HCT116 (cell line): ENCODE results near the gene FAM228B.

Source experiments
- CTCF ChIP-seq, 3 experiments: fragments of 200-600 bp in 1 of 3; sonication (generic) in 1 of 3; IDR thresholded peaks in 2 of 3; conservative IDR thresholded peaks in 1 of 3; 2 replicates each; pipeline ENCODE4 v1.5.1; 2012 to 2017; ENCODE audit warnings: low read depth in 2 of 3, low read length in 2 of 3, antibody characterized with exemption in 1 of 3, borderline replicate concordance in 1 of 3, control low read depth in 1 of 3, mild to moderate bottlenecking in 1 of 3, mixed read lengths in 1 of 3, mixed run types in 1 of 3, moderate library complexity in 1 of 3; ENCODE audit not compliant: insufficient read depth in 1 of 3
- JUND ChIP-seq: IDR thresholded peaks from 2 replicates; pipeline ENCODE4 v1.6.1; 2012
- MAX ChIP-seq: IDR thresholded peaks from 2 replicates; pipeline ENCODE4 v1.6.1; 2012
- POLR2A ChIP-seq: IDR thresholded peaks from 2 replicates; pipeline ENCODE4 v1.7.0; 2011; ENCODE audit warnings: borderline replicate concordance; ENCODE audit not compliant: insufficient read depth, insufficient read length; ENCODE audit errors: extremely low read depth
- SP1 ChIP-seq: IDR thresholded peaks from 2 replicates; pipeline ENCODE4 v1.6.1; 2012; ENCODE audit warnings: low read depth

- TF ChIP-seq MAX (no peak), CTCF (IDR thresholded peaks at IDR 0.05 in 2 of 3, conservative IDR thresholded peaks at IDR 0.05 in 1 of 3; ENCODE audit: borderline replicate concordance in 1 of 3, insufficient read depth in 1 of 3, low read depth in 2 of 3, low read length in 2 of 3) (no peak), POLR2A (no peak), SP1 (no peak), JUND (no peak)
These were observed 67.2 kb downstream of the FAM228B start for GRCh38 chr2:24190503-24190902.
